K562 (cell line): ENCODE measurements around the gene AP1G1. TPM values are rescaled to one million over a fixed set of nuclear protein-coding genes. Genes with fewer than 3 reads are reported as not detected.

ENCODE experiments used
- FOSL1 ChIP-seq: fragments of 200-800 bp; sonication (Bioruptor generic); conservative IDR thresholded peaks from 2 replicates; pipeline ENCODE4 v1.6.1; 2016; ENCODE audit warnings: missing genetic modification characterization, missing compliant biosample characterization
- HDAC1 ChIP-seq, 2 experiments: fragments of 450-650 bp; IDR thresholded peaks; 2 replicates each; pipeline ENCODE4 v1.6.1; 2016 to 2017; ENCODE audit warnings: inconsistent platforms in 1 of 2, mild to moderate bottlenecking in 1 of 2, moderate library complexity in 1 of 2
- HLTF ChIP-seq: fragments of 450-650 bp; IDR thresholded peaks from 2 replicates; pipeline ENCODE4 v1.6.1; 2016
- KDM1A ChIP-seq, 2 experiments: fragments of 450-650 bp; IDR thresholded peaks; 2 replicates each; pipeline ENCODE4 v1.6.1; 2016; ENCODE audit warnings: mild to moderate bottlenecking in 2 of 2
- MAFG ChIP-seq: fragments of 450-650 bp; conservative IDR thresholded peaks from 2 replicates; pipeline ENCODE4 v1.6.1; 2016; ENCODE audit warnings: missing genetic modification characterization, missing compliant biosample characterization
- MCM3 ChIP-seq: fragments of 450-650 bp; IDR thresholded peaks from 2 replicates; pipeline ENCODE4 v1.6.1; 2016
- POLR2G ChIP-seq: fragments of 200-400 bp; formaldehyde crosslinking; IDR thresholded peaks from 2 replicates; pipeline ENCODE4 v1.6.1; 2017; ENCODE audit warnings: low read depth, mild to moderate bottlenecking, antibody characterized with exemption, low read length, moderate library complexity
- SAFB2 ChIP-seq: fragments of 200-400 bp; formaldehyde crosslinking; IDR thresholded peaks from 2 replicates; pipeline ENCODE4 v1.6.1; 2018; ENCODE audit warnings: borderline replicate concordance, low read length, low read depth, moderate library complexity; ENCODE audit not compliant: severe bottlenecking
- polyA plus RNA-seq, 8 experiments: library from polyadenylated mRNA; depleted of rRNA in 4 of 8; stranded (reverse) in 5 of 8; unstranded in 3 of 8; fragments of >200 nt; fragmentation: Nextera tagmentation in 2 of 8; fragmentation: Illumina TruSeq in 1 of 8; extraction: Ambion mirVana in 2 of 8; extraction: Trizol in 1 of 8; gene quantifications; 2 replicates each; pipeline versions ENCODE4 v1.2.1 to v1.2.3, GENCODE V29; 2011 to 2014; ENCODE audit warnings: inconsistent platforms in 1 of 8, missing spikeins in 1 of 8
- total RNA-seq, 7 experiments: library from RNA; depleted of rRNA in 6 of 7; stranded (reverse); fragments of >200 nt in 6 of 7; fragmentation: Illumina TruSeq in 2 of 7; extraction: Trizol in 2 of 7; gene quantifications; 2 replicates each; pipeline versions ENCODE4 v1.2.1 to v1.2.3, GENCODE V29; 2011 to 2021; ENCODE audit warnings: low replicate concordance in 1 of 7
- TF ChIP-seq, protein P1 (sequence below): fragments of 250-450 bp; sonication (Bioruptor Pico); IDR thresholded peaks from 2 replicates; pipeline ENCODE4 v1.4.0; 2020; ENCODE audit warnings: mild to moderate bottlenecking, moderate library complexity
- TF ChIP-seq, protein P2 (sequence below): fragments of 450-650 bp; conservative IDR thresholded peaks from 2 replicates; pipeline ENCODE4 v1.6.1; 2016; ENCODE audit warnings: missing genetic modification characterization, low read depth, mild to moderate bottlenecking, missing compliant biosample characterization, moderate library complexity
- TF ChIP-seq, protein P3 (sequence below): sonication (generic); formaldehyde crosslinking; IDR thresholded peaks from 2 replicates; pipeline ENCODE4 v1.8.1; 2022; ENCODE audit warnings: missing genetic modification reagents
- TF ChIP-seq, protein P4 (sequence below): fragments of 250-450 bp; sonication (Bioruptor Pico); IDR thresholded peaks from 2 replicates; pipeline ENCODE4 v1.5.0; 2021
- TF ChIP-seq, protein P5 (sequence below): fragments of 450-650 bp; IDR thresholded peaks from 2 replicates; pipeline ENCODE4 v1.6.1; 2017; ENCODE audit warnings: antibody characterized with exemption, mild to moderate bottlenecking
- TF ChIP-seq, protein P6 (sequence below): fragments of 250-450 bp; sonication (Bioruptor Pico); IDR thresholded peaks from 2 replicates; pipeline ENCODE4 v1.4.0; 2020; ENCODE audit warnings: mild to moderate bottlenecking

The AP1G1 gene
- total and polyA plus RNA-seq, 9 of the 15 experiments (the other 6 are each of a cell fraction or from before 2014, with no cell fraction given) = 7.0 to 59.2 (median 42.0) TPM

DNA sequence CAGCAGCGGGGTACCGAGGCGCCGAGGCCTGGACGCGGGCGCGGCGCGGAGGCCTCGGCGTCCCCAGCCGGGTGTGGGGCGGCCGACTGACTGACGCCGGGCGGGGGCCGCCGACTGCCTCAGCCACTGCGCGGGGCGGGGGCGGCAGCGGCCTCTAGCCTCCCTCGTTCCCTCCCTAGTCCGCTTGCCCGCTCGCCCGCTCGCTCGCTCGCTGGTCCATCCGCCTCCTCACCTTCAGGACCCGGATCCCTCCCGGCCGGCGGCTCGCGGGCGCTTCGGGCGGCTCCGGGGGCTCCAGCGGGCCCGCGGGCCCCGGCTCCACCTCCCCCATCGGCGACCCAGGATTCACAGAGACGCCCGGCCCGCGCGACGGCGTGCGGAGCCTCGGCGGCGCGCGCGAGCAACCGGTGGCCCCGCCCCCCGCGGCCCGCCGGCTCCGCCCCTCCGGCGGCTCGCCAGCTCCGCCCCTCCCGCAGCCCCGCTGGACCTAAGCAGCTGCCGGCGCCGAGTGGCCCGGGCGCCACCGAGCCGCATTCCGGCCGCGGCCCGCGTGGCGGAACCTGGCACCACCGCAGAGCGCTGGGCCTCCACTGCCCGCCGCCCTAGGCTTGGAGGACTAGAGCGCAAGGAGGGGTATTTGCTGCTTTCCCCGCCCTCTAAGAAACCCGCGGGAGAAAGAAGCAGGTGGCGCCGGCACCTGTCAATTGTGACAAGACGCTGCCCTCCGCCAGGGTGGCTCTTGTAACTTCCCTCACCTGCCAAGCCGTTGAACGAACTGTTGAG, 84.9 kb downstream of the AP1G1 start (continued):
- TF ChIP-seq, protein P1, sequence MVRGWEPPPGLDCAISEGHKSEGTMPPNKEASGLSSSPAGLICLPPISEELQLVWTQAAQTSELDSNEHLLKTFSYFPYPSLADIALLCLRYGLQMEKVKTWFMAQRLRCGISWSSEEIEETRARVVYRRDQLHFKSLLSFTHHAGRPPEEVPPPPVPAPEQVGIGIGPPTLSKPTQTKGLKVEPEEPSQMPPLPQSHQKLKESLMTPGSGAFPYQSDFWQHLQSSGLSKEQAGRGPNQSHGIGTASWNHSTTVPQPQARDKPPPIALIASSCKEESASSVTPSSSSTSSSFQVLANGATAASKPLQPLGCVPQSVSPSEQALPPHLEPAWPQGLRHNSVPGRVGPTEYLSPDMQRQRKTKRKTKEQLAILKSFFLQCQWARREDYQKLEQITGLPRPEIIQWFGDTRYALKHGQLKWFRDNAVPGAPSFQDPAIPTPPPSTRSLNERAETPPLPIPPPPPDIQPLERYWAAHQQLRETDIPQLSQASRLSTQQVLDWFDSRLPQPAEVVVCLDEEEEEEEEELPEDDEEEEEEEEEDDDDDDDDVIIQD (CRISPR knock-in tag) = no peak
- peak in 1 of 2 experiments; percentile 77; a peak in 2 of 4 replicates for TF ChIP-seq HDAC1 (IDR thresholded peaks at IDR 0.05)
- TF ChIP-seq HLTF = no peak
- TF ChIP-seq POLR2G = peak; percentile 83
- TF ChIP-seq, protein P2, sequence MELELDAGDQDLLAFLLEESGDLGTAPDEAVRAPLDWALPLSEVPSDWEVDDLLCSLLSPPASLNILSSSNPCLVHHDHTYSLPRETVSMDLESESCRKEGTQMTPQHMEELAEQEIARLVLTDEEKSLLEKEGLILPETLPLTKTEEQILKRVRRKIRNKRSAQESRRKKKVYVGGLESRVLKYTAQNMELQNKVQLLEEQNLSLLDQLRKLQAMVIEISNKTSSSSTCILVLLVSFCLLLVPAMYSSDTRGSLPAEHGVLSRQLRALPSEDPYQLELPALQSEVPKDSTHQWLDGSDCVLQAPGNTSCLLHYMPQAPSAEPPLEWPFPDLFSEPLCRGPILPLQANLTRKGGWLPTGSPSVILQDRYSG (tag) = no peak
- TF ChIP-seq, protein P3, sequence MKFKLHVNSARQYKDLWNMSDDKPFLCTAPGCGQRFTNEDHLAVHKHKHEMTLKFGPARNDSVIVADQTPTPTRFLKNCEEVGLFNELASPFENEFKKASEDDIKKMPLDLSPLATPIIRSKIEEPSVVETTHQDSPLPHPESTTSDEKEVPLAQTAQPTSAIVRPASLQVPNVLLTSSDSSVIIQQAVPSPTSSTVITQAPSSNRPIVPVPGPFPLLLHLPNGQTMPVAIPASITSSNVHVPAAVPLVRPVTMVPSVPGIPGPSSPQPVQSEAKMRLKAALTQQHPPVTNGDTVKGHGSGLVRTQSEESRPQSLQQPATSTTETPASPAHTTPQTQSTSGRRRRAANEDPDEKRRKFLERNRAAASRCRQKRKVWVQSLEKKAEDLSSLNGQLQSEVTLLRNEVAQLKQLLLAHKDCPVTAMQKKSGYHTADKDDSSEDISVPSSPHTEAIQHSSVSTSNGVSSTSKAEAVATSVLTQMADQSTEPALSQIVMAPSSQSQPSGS (CRISPR knock-in tag) = no peak
- no peak for TF ChIP-seq KDM1A (IDR thresholded peaks at IDR 0.05)
- TF ChIP-seq MCM3 = no peak
- TF ChIP-seq, protein P4, sequence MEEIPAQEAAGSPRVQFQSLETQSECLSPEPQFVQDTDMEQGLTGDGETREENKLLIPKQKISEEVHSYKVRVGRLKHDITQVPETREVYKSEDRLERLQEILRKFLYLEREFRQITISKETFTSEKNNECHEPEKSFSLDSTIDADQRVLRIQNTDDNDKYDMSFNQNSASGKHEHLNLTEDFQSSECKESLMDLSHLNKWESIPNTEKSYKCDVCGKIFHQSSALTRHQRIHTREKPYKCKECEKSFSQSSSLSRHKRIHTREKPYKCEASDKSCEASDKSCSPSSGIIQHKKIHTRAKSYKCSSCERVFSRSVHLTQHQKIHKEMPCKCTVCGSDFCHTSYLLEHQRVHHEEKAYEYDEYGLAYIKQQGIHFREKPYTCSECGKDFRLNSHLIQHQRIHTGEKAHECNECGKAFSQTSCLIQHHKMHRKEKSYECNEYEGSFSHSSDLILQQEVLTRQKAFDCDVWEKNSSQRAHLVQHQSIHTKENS (CRISPR knock-in tag) = no peak
- no peak for TF ChIP-seq SAFB2
- TF ChIP-seq FOSL1 (tag) = no peak; the same call in 1 of the 2 replicates
- TF ChIP-seq, protein P5, sequence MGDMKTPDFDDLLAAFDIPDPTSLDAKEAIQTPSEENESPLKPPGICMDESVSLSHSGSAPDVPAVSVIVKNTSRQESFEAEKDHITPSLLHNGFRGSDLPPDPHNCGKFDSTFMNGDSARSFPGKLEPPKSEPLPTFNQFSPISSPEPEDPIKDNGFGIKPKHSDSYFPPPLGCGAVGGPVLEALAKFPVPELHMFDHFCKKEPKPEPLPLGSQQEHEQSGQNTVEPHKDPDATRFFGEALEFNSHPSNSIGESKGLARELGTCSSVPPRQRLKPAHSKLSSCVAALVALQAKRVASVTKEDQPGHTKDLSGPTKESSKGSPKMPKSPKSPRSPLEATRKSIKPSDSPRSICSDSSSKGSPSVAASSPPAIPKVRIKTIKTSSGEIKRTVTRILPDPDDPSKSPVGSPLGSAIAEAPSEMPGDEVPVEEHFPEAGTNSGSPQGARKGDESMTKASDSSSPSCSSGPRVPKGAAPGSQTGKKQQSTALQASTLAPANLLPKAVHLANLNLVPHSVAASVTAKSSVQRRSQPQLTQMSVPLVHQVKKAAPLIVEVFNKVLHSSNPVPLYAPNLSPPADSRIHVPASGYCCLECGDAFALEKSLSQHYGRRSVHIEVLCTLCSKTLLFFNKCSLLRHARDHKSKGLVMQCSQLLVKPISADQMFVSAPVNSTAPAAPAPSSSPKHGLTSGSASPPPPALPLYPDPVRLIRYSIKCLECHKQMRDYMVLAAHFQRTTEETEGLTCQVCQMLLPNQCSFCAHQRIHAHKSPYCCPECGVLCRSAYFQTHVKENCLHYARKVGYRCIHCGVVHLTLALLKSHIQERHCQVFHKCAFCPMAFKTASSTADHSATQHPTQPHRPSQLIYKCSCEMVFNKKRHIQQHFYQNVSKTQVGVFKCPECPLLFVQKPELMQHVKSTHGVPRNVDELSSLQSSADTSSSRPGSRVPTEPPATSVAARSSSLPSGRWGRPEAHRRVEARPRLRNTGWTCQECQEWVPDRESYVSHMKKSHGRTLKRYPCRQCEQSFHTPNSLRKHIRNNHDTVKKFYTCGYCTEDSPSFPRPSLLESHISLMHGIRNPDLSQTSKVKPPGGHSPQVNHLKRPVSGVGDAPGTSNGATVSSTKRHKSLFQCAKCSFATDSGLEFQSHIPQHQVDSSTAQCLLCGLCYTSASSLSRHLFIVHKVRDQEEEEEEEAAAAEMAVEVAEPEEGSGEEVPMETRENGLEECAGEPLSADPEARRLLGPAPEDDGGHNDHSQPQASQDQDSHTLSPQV = peak; percentile 49
- no peak for TF ChIP-seq MAFG
- TF ChIP-seq, protein P6, sequence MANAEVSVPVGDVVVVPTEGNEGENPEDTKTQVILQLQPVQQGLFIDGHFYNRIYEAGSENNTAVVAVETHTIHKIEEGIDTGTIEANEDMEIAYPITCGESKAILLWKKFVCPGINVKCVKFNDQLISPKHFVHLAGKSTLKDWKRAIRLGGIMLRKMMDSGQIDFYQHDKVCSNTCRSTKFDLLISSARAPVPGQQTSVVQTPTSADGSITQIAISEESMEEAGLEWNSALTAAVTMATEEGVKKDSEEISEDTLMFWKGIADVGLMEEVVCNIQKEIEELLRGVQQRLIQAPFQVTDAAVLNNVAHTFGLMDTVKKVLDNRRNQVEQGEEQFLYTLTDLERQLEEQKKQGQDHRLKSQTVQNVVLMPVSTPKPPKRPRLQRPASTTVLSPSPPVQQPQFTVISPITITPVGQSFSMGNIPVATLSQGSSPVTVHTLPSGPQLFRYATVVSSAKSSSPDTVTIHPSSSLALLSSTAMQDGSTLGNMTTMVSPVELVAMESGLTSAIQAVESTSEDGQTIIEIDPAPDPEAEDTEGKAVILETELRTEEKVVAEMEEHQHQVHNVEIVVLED (CRISPR knock-in tag) = peak; percentile 29; the same call in 1 of the 2 replicates
